Erythroblast (primary cell): ENCODE measurements around the gene DVL2.

Source experiments
- GATA1 ChIP-seq: IDR thresholded peaks from 2 replicates; pipeline ENCODE4 v1.6.1; 2011; ENCODE audit warnings: low read depth, mild to moderate bottlenecking, control low read depth, low read length, moderate library complexity
- POLR2A ChIP-seq: IDR thresholded peaks from 2 replicates; pipeline ENCODE4 v1.6.1; 2011; ENCODE audit warnings: mild to moderate bottlenecking, low read length

DNA sequence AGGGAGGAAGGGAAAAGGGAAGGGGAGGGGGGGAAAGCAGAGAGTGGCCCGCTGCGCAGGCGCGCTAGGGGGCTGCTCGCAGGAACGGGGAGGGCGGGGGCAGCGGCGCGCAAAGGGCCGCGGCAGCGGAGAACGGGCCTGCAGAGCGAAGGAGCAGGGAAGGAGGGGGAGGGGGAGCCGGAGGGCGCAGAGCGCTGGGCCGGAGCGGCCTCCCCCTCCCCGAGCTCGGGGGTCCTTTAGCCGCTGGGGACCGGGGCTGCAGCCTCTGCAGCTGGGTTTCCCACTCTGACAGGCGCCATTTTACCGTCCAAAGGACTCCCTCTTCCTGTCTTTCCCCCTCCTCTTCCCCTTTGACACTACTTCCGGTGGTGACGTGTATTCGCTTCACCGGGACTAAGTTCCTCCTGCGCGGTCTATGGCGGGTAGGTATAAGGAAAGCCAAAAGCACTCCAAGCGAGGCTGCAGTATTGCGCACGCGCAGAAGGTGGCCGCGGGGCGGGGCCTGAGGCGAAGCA, 17.4 kb upstream of the DVL2 start, which contains the start of gene CTDNEP1:
- TF ChIP-seq POLR2A (no peak), GATA1 (no peak)
